Mesenchymal stem cell (in vitro differentiated cells and primary cell): Measurements from ENCODE around the gene TMPRSS6.
A peak's percentile ranks its signal among the peaks of the same experiment; 100 is the strongest.

Source experiments
- DNase-seq: peaks from one replicate; pipeline ENCODE4 v3.0.0-alpha.2; 2013
- H2AFZ ChIP-seq: one replicate; pipeline ENCODE4 v1.6.1; 2013; ENCODE audit warnings: low read depth, mild to moderate bottlenecking, control low read depth, inconsistent platforms, low read length, moderate library complexity
- H2AK5ac ChIP-seq: 2 replicates; pipeline ENCODE4 v1.6.1; 2013; ENCODE audit warnings: low read length, moderate library complexity, mild to moderate bottlenecking, inconsistent platforms; ENCODE audit not compliant: severe bottlenecking
- H2BK120ac ChIP-seq: one replicate; pipeline ENCODE4 v1.6.1; 2013; ENCODE audit warnings: low read depth, mild to moderate bottlenecking, inconsistent platforms, low read length, moderate library complexity
- H2BK12ac ChIP-seq, 2 experiments: one replicate each; pipeline ENCODE4 v1.6.1; 2013; ENCODE audit warnings: inconsistent platforms in 2 of 2, low read length in 2 of 2, mild to moderate bottlenecking in 2 of 2, moderate library complexity in 2 of 2, control low read depth in 1 of 2
- H2BK15ac ChIP-seq: one replicate; pipeline ENCODE4 v1.6.1; 2013; ENCODE audit warnings: mild to moderate bottlenecking, low read depth, inconsistent platforms; ENCODE audit not compliant: poor library complexity, severe bottlenecking
- H2BK5ac ChIP-seq: 2 replicates; pipeline ENCODE4 v1.6.1; 2013; ENCODE audit warnings: low read depth, mild to moderate bottlenecking, low read length, control low read depth, inconsistent platforms; ENCODE audit not compliant: poor library complexity, severe bottlenecking
- H3K14ac ChIP-seq, 2 experiments: one replicate each; pipeline ENCODE4 v1.6.1; 2013; ENCODE audit warnings: inconsistent platforms in 2 of 2, low read length in 2 of 2, control low read depth in 1 of 2, mild to moderate bottlenecking in 1 of 2, moderate library complexity in 1 of 2
- H3K18ac ChIP-seq, 2 experiments: one replicate each; pipeline ENCODE4 v1.6.1; 2013; ENCODE audit warnings: inconsistent platforms in 2 of 2, low read length in 2 of 2, control low read depth in 1 of 2, low read depth in 1 of 2, mild to moderate bottlenecking in 1 of 2
- H3K23ac ChIP-seq, 2 experiments: one replicate each; pipeline ENCODE4 v1.6.1; 2013; ENCODE audit warnings: inconsistent platforms in 2 of 2, low read length in 2 of 2, mild to moderate bottlenecking in 2 of 2, moderate library complexity in 2 of 2, control low read depth in 1 of 2
- H3K27ac ChIP-seq: 2 replicates; pipeline ENCODE4 v1.5.1; 2013; ENCODE audit warnings: mild to moderate bottlenecking, moderate library complexity, low read length, control low read depth, inconsistent platforms; ENCODE audit not compliant: poor library complexity, severe bottlenecking
- H3K27me3 ChIP-seq, 2 experiments: 2 replicates each; pipeline versions ENCODE4 v1.6.1 to v1.7.0; 2013; ENCODE audit warnings: low read length in 2 of 2, mild to moderate bottlenecking in 2 of 2, moderate library complexity in 2 of 2, control low read depth in 1 of 2, inconsistent platforms in 1 of 2; ENCODE audit not compliant: control insufficient read depth in 1 of 2, insufficient read depth in 1 of 2
- H3K36me3 ChIP-seq, 2 experiments: 2 replicates each; pipeline versions ENCODE4 v1.6.1 to v1.7.0; 2013; ENCODE audit warnings: low read length in 2 of 2, control low read depth in 1 of 2, inconsistent platforms in 1 of 2, low read depth in 1 of 2, mild to moderate bottlenecking in 1 of 2; ENCODE audit not compliant: insufficient read depth in 2 of 2, control insufficient read depth in 1 of 2
- H3K4ac ChIP-seq, 2 experiments: one replicate each; pipeline ENCODE4 v1.6.1; 2013; ENCODE audit warnings: inconsistent platforms in 2 of 2, low read length in 2 of 2, mild to moderate bottlenecking in 2 of 2, moderate library complexity in 2 of 2, control low read depth in 1 of 2, low read depth in 1 of 2
- H3K4me1 ChIP-seq: 2 replicates; pipeline ENCODE4 v1.6.1; 2013; ENCODE audit warnings: low read depth, low read length, control low read depth; ENCODE audit not compliant: control insufficient read depth, insufficient read depth
- H3K4me2 ChIP-seq: 2 replicates; pipeline ENCODE4 v1.6.1; 2013; ENCODE audit warnings: low read length, mild to moderate bottlenecking, inconsistent platforms; ENCODE audit not compliant: poor library complexity, severe bottlenecking
- H3K4me3 ChIP-seq, 2 experiments: 2 replicates each; pipeline versions ENCODE4 v1.5.1 to v1.7.0; 2013; ENCODE audit warnings: low read length in 2 of 2, mild to moderate bottlenecking in 2 of 2, control low read depth in 1 of 2, low read depth in 1 of 2; ENCODE audit not compliant: insufficient read depth in 1 of 2
- H3K79me1 ChIP-seq: replicated peaks from 2 replicates; pipeline ENCODE4 v1.6.1; 2013; ENCODE audit warnings: mild to moderate bottlenecking, control low read depth, low read length, inconsistent platforms; ENCODE audit not compliant: poor library complexity, severe bottlenecking
- H3K9ac ChIP-seq: 2 replicates; pipeline ENCODE4 v1.7.0; 2013; ENCODE audit warnings: mild to moderate bottlenecking, low read length, moderate library complexity
- H3K9me3 ChIP-seq: 2 replicates; pipeline ENCODE4 v1.7.0; 2013; ENCODE audit warnings: mild to moderate bottlenecking, low read length; ENCODE audit not compliant: control insufficient read depth
- H4K8ac ChIP-seq: one replicate; pipeline ENCODE4 v1.6.1; 2013; ENCODE audit warnings: inconsistent platforms, mild to moderate bottlenecking, low read length, moderate library complexity
- H4K91ac ChIP-seq: one replicate; pipeline ENCODE4 v1.6.1; 2013; ENCODE audit warnings: mild to moderate bottlenecking, low read length, inconsistent platforms
- WGBS: methylation state at CpG from one replicate; pipeline ENCODE4 v1.1.7; 2013; ENCODE audit warnings: mixed read lengths; 5-methylcytosine and 5-hydroxymethylcytosine counted together

Gene TMPRSS6

DNA sequence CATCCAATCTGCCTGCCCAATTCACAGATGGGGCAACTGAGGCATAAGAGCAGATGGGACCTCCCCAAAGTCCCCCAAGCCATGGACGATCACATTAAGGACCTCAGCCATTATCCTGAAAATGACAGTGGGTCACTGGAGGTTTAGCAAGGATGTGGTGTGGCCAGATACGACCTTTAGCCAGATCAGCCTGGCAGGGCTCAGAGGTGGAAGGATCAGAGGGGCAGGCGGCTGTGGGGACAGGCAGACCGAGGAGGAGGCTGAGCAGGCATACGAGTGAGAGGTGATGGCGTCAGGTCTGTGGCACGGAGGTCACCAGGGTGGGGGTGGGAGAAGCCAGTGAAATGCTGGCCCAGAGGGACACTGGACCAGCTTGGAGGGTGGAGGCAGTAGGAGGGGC lies 14.1 kb upstream of the TMPRSS6 start:
- H2BK15ac ChIP-seq: no peak overlapping the region
- peaks cover 8% of the 10 kb centered on the region for H3K4me1 ChIP-seq
- H3K23ac ChIP-seq: no peak overlapping the region
- H3K18ac ChIP-seq: no peak overlapping the region
- 88% methylated on average over 7 of the region's 7 CpGs for WGBS
- H3K79me1 ChIP-seq: no peaks in the 10 kb centered on the region
- peak overlapping the region in 1 of 2 experiments; percentile 80 for H2BK12ac ChIP-seq
- H3K4ac ChIP-seq: no peak overlapping the region
- peaks cover 34 to 72% of the 10 kb centered on the region in 2 experiments for H3K27me3 ChIP-seq
- no peak overlapping the region for H2AFZ ChIP-seq
- H3K9ac ChIP-seq: no peak overlapping the region
- H3K4me3 ChIP-seq: no peak overlapping the region
- no peak overlapping the region for H2AK5ac ChIP-seq
- H2BK120ac ChIP-seq: no peak overlapping the region
- no peak overlapping the region for H3K4me2 ChIP-seq
- H3K27ac ChIP-seq: no peak overlapping the region
- H4K8ac ChIP-seq: no peak overlapping the region
- H3K36me3 ChIP-seq: no peaks in the 10 kb centered on the region
- no peak overlapping the region for H2BK5ac ChIP-seq
- no peak for DNase-seq
- no peak overlapping the region for H4K91ac ChIP-seq
- H3K14ac ChIP-seq: no peak overlapping the region
- no peaks in the 10 kb centered on the region for H3K9me3 ChIP-seq

DNA sequence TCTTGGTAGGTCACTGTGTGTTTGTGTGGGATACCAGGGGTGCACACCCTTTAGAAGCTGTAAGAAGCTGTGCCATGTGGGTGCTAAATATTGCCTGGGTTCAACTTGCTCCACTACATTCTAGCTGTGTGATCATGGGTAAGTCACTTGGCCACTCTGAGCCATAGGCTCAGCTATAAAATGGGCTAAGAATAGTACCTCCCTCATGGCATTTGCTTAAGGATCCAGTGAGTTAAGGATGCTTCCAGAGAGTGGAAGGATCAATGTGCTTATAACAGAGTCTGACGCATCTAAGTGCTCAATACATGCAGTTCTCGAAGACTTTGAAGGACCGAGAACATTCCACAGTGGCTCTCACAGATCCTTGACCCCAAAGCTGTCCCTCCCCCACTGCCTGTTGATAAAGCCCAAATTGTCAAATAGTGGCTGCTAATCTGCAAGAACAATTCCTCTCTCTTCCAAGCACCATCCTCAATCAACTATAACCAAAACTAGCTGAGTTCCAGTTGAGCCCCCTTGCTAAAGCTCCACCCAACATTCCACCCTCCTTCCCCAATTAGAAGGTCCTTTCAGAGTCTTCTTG lies 13.2 kb upstream of the TMPRSS6 start:
- Histone ChIP-seq H2AK5ac (no peak overlapping the region), H2BK12ac (no peak overlapping the region), H3K4me1 (peaks cover 8% of the 10 kb centered on the region), H3K27ac (no peak overlapping the region), H4K91ac (no peak overlapping the region), H4K8ac (no peak overlapping the region), H3K4me2 (no peak overlapping the region), H3K23ac (no peak overlapping the region), H3K4ac (no peak overlapping the region), H3K9ac (no peak overlapping the region), H2BK5ac (no peak overlapping the region), H3K4me3 (no peak overlapping the region), H2BK120ac (no peak overlapping the region), H3K36me3 (no peaks in the 10 kb centered on the region), H3K79me1 (no peaks in the 10 kb centered on the region), H3K18ac (no peak overlapping the region), H2BK15ac (no peak overlapping the region), H3K14ac (no peak overlapping the region), H3K9me3 (no peaks in the 10 kb centered on the region), H2AFZ (no peak overlapping the region), H3K27me3 (peaks cover 25 to 72% of the 10 kb centered on the region in 2 experiments)
- no peak for DNase-seq
- 92% methylated on average over 3 of the region's 3 CpGs for WGBS

DNA sequence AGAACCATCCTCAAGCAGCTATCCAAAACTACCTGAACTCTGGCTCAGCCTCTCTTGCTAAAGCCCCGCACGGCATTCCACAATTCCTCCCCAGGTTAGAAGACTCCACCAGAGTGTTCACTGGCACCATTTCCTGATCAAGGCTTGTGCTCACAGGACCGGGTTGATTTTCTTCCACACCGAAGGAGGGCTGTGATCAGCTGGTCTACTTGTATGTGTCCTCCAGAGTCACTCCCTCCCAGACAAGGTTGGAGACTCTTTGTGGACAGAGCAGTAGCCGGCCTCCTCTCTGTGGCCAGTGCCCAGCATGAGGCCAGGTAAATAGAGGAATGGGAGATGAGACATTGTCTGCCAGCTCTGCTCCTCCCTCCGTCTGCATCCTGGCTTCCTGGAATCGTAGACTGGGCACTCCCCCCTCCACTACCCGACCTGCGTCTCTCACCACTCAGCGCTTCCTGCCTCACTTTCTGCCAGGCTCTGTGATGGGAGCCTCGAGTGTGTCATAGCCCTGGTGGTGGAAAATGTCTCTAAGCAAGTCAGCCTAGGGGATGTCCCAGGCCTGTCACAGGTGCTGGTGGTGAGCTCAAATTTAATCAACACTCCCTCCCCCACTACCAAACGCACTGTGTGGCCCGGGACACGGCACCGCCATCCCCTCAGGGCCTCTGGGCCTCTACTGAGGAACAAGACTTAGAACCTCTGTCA lies 12.5 kb upstream of the TMPRSS6 start:
- no peak overlapping the region for H4K91ac ChIP-seq
- H3K36me3 ChIP-seq: no peaks in the 10 kb centered on the region
- no peak overlapping the region for H2AK5ac ChIP-seq
- DNase-seq: peak; percentile 50
- no peak overlapping the region for H3K14ac ChIP-seq
- no peak overlapping the region for H2BK5ac ChIP-seq
- H3K9me3 ChIP-seq: no peaks in the 10 kb centered on the region
- H3K23ac ChIP-seq: no peak overlapping the region
- no peak overlapping the region for H2BK120ac ChIP-seq
- H3K9ac ChIP-seq: no peak overlapping the region
- no peak overlapping the region for H3K4ac ChIP-seq
- H2BK15ac ChIP-seq: no peak overlapping the region
- no peak overlapping the region for H2AFZ ChIP-seq
- H3K4me3 ChIP-seq: no peak overlapping the region
- H2BK12ac ChIP-seq: no peak overlapping the region
- no peaks in the 10 kb centered on the region for H3K79me1 ChIP-seq
- peaks cover 8% of the 10 kb centered on the region for H3K4me1 ChIP-seq
- WGBS: 63% methylated on average over 14 of the region's 15 CpGs
- H3K27ac ChIP-seq: no peak overlapping the region
- peaks cover 18 to 72% of the 10 kb centered on the region in 2 experiments for H3K27me3 ChIP-seq
- H3K18ac ChIP-seq: no peak overlapping the region
- no peak overlapping the region for H4K8ac ChIP-seq
- no peak overlapping the region for H3K4me2 ChIP-seq

DNA sequence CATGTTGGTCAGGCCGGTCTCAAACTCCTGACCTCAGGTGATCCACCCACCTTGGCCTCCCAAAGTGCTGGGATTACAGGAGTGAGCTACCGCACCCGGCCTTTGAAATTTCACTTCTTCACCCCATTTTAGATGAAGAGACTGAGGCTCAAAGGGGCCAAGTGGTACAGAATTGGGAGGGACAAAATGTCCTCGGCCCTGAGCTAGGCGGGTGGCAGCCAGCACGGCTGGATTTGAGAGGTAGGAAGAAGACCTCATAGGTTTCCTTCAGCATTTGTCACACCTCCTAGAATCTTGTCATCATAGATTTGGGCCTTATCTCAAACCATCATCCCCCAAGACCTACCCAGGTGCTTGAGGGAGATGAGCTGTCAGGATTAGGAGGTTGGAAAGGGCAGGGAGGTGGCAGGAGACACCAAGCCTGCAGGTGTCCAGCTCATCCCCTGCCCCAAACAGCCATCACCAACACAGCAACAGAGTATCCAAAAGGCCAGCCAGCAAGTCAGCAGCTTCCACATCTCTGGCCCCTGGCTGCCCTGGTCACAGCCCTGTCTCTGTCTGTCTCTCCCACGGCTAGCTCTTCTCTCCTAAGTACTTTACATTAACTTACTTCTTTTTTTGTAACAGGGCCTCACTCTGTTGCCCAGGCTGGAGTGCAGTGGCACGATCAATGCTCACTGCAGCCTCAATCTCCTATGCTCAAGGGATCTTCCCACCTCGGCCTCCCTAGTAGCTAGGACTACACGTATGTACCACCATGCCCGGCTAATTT lies 11.2 kb upstream of the TMPRSS6 start:
- peak overlapping the region; percentile 34 for H2BK15ac ChIP-seq
- H3K4me2 ChIP-seq: no peak overlapping the region
- H3K79me1 ChIP-seq: no peaks in the 10 kb centered on the region
- H3K9ac ChIP-seq: no peak overlapping the region
- H3K9me3 ChIP-seq: no peaks in the 10 kb centered on the region
- H4K91ac ChIP-seq: no peak overlapping the region
- no peak overlapping the region for H2BK120ac ChIP-seq
- H2BK5ac ChIP-seq: no peak overlapping the region
- H3K14ac ChIP-seq: no peak overlapping the region
- no peak for DNase-seq
- no peak overlapping the region for H3K27ac ChIP-seq
- H3K18ac ChIP-seq: no peak overlapping the region
- WGBS: 91% methylated on average over 8 of the region's 11 CpGs
- H3K27me3 ChIP-seq: peaks cover 18 to 67% of the 10 kb centered on the region in 2 experiments
- no peaks in the 10 kb centered on the region for H3K36me3 ChIP-seq
- H2AK5ac ChIP-seq: no peak overlapping the region
- H2AFZ ChIP-seq: no peak overlapping the region
- H3K4me3 ChIP-seq: no peak overlapping the region
- H3K23ac ChIP-seq: no peak overlapping the region
- no peak overlapping the region for H2BK12ac ChIP-seq
- H4K8ac ChIP-seq: peak overlapping the region; percentile 13
- peaks cover 8% of the 10 kb centered on the region for H3K4me1 ChIP-seq
- no peak overlapping the region for H3K4ac ChIP-seq
